ENCODE results near the gene CMSS1.

The CMSS1 gene

GRCh38 chr3:99854756-99855298 lies 37.2 kb downstream of the CMSS1 start (continued):
- TF ChIP-seq ZBTB7A (tag by site-specific recombination; IDR thresholded peaks at IDR 0.05; ENCODE audit: low read depth) = no peak
- no peak for TF ChIP-seq ZNF600 (tag by site-specific recombination; IDR thresholded peaks at IDR 0.05)
- no peak for TF ChIP-seq ZNF433 (tag by site-specific recombination; IDR thresholded peaks at IDR 0.05; ENCODE audit: low read depth)
- no peak for TF ChIP-seq ZNF473 (tag by site-specific recombination; IDR thresholded peaks at IDR 0.05)
- no peak for TF ChIP-seq ZNF610 (tag by site-specific recombination; IDR thresholded peaks at IDR 0.05; ENCODE audit: borderline replicate concordance)
- TF ChIP-seq ZNF138 (tag by site-specific recombination; IDR thresholded peaks at IDR 0.05; ENCODE audit: borderline replicate concordance) = no peak
- TF ChIP-seq ZIC2 (tag by site-specific recombination; IDR thresholded peaks at IDR 0.05) = no peak

GRCh38 chr3:99855900-99856299 lies 38.2 kb downstream of the CMSS1 start:
- ChIA-PET POLR2A (no interaction called here), CTCF (no interaction called here)
- Histone ChIP-seq H3K36me3 (ENCODE audit: control insufficient read depth in 2 of 2, insufficient read depth in 1 of 2, low read length in 2 of 2) (no peaks in the 10 kb centered on the region), H3K4me1 (ENCODE audit: control insufficient read depth, insufficient read depth, low read length) (peaks cover 9% of the 10 kb centered on the region), H3K27ac (ENCODE audit: extremely low read depth, low read depth, low read length) (no peak overlapping the region), H3K4me3 (ENCODE audit: low read depth, low read length) (no peak overlapping the region), H3K9me3 (ENCODE audit: control insufficient read depth, insufficient read depth, low read depth, low read length) (no peaks in the 10 kb centered on the region)
- no peak for TF ChIP-seq ZBTB8A (tag by site-specific recombination; IDR thresholded peaks at IDR 0.05)
- peak; percentile 94 for TF ChIP-seq SCRT2 (tag by site-specific recombination; IDR thresholded peaks at IDR 0.05)
- no peak for TF ChIP-seq ZNF558 (tag by site-specific recombination; IDR thresholded peaks at IDR 0.05)
- TF ChIP-seq ZNF26 (tag by site-specific recombination; IDR thresholded peaks at IDR 0.05) = no peak
- no peak for TF ChIP-seq MZF1 (tag by site-specific recombination; IDR thresholded peaks at IDR 0.05; ENCODE audit: borderline replicate concordance)
- TF ChIP-seq TRIM28 (IDR thresholded peaks at IDR 0.05; ENCODE audit: borderline replicate concordance, low read length) = no peak
- no peak for TF ChIP-seq ZNF214 (tag by site-specific recombination; IDR thresholded peaks at IDR 0.05; ENCODE audit: borderline replicate concordance)
- TF ChIP-seq ZNF600 (tag by site-specific recombination; IDR thresholded peaks at IDR 0.05) = peak; percentile 95
- TF ChIP-seq ZNF155 (tag by site-specific recombination; IDR thresholded peaks at IDR 0.05) = no peak
- TF ChIP-seq SETDB1 (IDR thresholded peaks at IDR 0.05; ENCODE audit: insufficient read length, low read length) = no peak
- no peak for TF ChIP-seq ZNF202 (tag by site-specific recombination; IDR thresholded peaks at IDR 0.05; ENCODE audit: borderline replicate concordance)
- no peak for TF ChIP-seq KLF17 (tag by site-specific recombination; IDR thresholded peaks at IDR 0.05)
- TF ChIP-seq ZNF555 (tag by site-specific recombination; conservative IDR thresholded peaks at IDR 0.05) = no peak
- TF ChIP-seq SCRT1 (tag by site-specific recombination; IDR thresholded peaks at IDR 0.05; ENCODE audit: borderline replicate concordance) = peak; percentile 80; the same call in 1 of the 2 replicates
- no peak for TF ChIP-seq ZNF169 (tag by site-specific recombination; IDR thresholded peaks at IDR 0.05)
- TF ChIP-seq ZBTB17 (tag by site-specific recombination; IDR thresholded peaks at IDR 0.05) = peak; percentile 59; the same call in 1 of the 2 replicates
- TF ChIP-seq ZNF341 (tag by site-specific recombination; IDR thresholded peaks at IDR 0.05; ENCODE audit: low read depth) = no peak
- no peak for TF ChIP-seq ZNF37A (tag by site-specific recombination; IDR thresholded peaks at IDR 0.05)
